ENCODE results near the gene TRIM7. TPM values are rescaled to one million over a fixed set of nuclear protein-coding genes. Genes with fewer than 3 reads are reported as not detected.

TRIM7 gene
- total and polyA plus RNA-seq, 9 of the 15 experiments (the other 6 are each of a cell fraction or from before 2014, with no cell fraction given): 2.6 to 14.9 (median 8.9) TPM

DNA sequence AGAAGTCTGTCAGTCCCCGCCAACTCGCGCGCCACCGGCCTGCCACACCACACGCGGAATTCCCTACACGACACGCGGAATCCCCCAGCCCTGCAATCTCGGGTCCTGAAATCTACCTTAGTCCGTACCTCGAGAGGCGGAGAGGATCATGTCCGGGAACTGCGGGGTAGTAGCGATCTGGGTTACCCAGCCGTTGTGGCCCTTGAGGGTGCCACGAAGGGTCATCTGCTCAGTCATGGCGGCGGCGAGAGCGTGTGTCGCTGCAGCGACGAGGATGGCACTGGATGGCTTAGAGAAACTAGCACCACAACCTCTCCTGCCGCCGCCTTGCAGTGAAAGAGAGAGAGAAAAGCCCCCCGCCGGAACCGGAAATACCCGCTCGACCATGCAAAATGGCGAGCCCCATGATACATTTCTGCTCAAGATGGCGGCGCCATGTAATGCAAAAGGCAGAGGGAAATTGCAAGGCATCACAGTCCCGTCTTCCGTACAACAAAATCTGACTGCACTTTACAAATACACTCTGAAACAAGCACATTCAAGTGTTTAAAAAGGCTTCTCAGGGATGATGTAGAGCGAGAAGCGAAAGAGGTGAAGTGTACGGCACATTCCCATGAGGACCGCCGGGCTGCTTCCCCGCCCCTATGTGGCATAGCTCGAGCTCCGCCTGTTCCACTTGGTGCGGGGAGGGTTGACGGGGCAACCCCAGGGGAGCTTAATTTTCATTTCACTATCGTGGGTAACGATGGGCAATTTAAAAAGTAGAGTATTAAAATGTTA is 38.8 kb upstream of the TRIM7 start, which contains the start of gene RACK1 (continued):
- TF ChIP-seq FOXM1 (IDR thresholded peaks at IDR 0.05; ENCODE audit: low read depth) (no peak; the same call in 1 of the 2 replicates), FOXM1 (CRISPR knock-in tag; IDR thresholded peaks at IDR 0.05; ENCODE audit: low read depth) (0 out of 2 replicates have a peak, but pooled peaks have one; percentile 54), CXXC5 (CRISPR knock-in tag; IDR thresholded peaks at IDR 0.05) (0 out of 2 replicates have a peak, but pooled peaks have one; percentile 11), ZC3H8 (IDR thresholded peaks at IDR 0.05) (no peak), ZFX (CRISPR knock-in tag; IDR thresholded peaks at IDR 0.05) (peak; percentile 97), SP1 (CRISPR knock-in tag; IDR thresholded peaks at IDR 0.05) (peak; percentile 64), NONO (IDR thresholded peaks at IDR 0.05; ENCODE audit: low read depth in 2 of 2, low read length in 1 of 2) (peak in 1 of 2 experiments; percentile 97; a peak in 2 of 4 replicates), CREB1 (IDR thresholded peaks at IDR 0.05) (no peak; the same call in 1 of the 2 replicates), CREB1 (CRISPR knock-in tag; IDR thresholded peaks at IDR 0.05) (peak; percentile 48), ZBTB7A (IDR thresholded peaks at IDR 0.05; ENCODE audit: borderline replicate concordance, control insufficient read depth, low read depth, low read length) (peak; percentile 83), TCF7L2 (IDR thresholded peaks at IDR 0.05; ENCODE audit: low read depth, low read length) (peak; percentile 84), GTF2F1 (IDR thresholded peaks at IDR 0.05; ENCODE audit: low read depth, low read length) (peak; percentile 95)
- TF ChIP-seq, protein P1, sequence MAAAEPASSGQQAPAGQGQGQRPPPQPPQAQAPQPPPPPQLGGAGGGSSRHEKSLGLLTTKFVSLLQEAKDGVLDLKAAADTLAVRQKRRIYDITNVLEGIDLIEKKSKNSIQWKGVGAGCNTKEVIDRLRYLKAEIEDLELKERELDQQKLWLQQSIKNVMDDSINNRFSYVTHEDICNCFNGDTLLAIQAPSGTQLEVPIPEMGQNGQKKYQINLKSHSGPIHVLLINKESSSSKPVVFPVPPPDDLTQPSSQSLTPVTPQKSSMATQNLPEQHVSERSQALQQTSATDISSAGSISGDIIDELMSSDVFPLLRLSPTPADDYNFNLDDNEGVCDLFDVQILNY (CRISPR knock-in tag; IDR thresholded peaks at IDR 0.05): peak; percentile 34; the same call in 1 of the 2 replicates
- TF ChIP-seq, protein P2, sequence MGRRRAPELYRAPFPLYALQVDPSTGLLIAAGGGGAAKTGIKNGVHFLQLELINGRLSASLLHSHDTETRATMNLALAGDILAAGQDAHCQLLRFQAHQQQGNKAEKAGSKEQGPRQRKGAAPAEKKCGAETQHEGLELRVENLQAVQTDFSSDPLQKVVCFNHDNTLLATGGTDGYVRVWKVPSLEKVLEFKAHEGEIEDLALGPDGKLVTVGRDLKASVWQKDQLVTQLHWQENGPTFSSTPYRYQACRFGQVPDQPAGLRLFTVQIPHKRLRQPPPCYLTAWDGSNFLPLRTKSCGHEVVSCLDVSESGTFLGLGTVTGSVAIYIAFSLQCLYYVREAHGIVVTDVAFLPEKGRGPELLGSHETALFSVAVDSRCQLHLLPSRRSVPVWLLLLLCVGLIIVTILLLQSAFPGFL (CRISPR knock-in tag; IDR thresholded peaks at IDR 0.05): peak; percentile 69; the same call in 1 of the 2 replicates
- TF ChIP-seq, protein P3, sequence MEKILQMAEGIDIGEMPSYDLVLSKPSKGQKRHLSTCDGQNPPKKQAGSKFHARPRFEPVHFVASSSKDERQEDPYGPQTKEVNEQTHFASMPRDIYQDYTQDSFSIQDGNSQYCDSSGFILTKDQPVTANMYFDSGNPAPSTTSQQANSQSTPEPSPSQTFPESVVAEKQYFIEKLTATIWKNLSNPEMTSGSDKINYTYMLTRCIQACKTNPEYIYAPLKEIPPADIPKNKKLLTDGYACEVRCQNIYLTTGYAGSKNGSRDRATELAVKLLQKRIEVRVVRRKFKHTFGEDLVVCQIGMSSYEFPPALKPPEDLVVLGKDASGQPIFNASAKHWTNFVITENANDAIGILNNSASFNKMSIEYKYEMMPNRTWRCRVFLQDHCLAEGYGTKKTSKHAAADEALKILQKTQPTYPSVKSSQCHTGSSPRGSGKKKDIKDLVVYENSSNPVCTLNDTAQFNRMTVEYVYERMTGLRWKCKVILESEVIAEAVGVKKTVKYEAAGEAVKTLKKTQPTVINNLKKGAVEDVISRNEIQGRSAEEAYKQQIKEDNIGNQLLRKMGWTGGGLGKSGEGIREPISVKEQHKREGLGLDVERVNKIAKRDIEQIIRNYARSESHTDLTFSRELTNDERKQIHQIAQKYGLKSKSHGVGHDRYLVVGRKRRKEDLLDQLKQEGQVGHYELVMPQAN (IDR thresholded peaks at IDR 0.05; ENCODE audit: borderline replicate concordance): peak; percentile 8; the same call in 1 of the 2 replicates
- TF ChIP-seq, protein P4, sequence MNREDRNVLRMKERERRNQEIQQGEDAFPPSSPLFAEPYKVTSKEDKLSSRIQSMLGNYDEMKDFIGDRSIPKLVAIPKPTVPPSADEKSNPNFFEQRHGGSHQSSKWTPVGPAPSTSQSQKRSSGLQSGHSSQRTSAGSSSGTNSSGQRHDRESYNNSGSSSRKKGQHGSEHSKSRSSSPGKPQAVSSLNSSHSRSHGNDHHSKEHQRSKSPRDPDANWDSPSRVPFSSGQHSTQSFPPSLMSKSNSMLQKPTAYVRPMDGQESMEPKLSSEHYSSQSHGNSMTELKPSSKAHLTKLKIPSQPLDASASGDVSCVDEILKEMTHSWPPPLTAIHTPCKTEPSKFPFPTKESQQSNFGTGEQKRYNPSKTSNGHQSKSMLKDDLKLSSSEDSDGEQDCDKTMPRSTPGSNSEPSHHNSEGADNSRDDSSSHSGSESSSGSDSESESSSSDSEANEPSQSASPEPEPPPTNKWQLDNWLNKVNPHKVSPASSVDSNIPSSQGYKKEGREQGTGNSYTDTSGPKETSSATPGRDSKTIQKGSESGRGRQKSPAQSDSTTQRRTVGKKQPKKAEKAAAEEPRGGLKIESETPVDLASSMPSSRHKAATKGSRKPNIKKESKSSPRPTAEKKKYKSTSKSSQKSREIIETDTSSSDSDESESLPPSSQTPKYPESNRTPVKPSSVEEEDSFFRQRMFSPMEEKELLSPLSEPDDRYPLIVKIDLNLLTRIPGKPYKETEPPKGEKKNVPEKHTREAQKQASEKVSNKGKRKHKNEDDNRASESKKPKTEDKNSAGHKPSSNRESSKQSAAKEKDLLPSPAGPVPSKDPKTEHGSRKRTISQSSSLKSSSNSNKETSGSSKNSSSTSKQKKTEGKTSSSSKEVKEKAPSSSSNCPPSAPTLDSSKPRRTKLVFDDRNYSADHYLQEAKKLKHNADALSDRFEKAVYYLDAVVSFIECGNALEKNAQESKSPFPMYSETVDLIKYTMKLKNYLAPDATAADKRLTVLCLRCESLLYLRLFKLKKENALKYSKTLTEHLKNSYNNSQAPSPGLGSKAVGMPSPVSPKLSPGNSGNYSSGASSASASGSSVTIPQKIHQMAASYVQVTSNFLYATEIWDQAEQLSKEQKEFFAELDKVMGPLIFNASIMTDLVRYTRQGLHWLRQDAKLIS (CRISPR knock-in tag; IDR thresholded peaks at IDR 0.05): peak; percentile 98
- TF ChIP-seq, protein P5, sequence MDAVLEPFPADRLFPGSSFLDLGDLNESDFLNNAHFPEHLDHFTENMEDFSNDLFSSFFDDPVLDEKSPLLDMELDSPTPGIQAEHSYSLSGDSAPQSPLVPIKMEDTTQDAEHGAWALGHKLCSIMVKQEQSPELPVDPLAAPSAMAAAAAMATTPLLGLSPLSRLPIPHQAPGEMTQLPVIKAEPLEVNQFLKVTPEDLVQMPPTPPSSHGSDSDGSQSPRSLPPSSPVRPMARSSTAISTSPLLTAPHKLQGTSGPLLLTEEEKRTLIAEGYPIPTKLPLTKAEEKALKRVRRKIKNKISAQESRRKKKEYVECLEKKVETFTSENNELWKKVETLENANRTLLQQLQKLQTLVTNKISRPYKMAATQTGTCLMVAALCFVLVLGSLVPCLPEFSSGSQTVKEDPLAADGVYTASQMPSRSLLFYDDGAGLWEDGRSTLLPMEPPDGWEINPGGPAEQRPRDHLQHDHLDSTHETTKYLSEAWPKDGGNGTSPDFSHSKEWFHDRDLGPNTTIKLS (IDR thresholded peaks at IDR 0.05; ENCODE audit: borderline replicate concordance, low read depth): peak; percentile 37; the same call in 1 of the 2 replicates
